NCI-H1694 (cell line): ENCODE results near the gene ABCC1.
"Not testable (repeated sequence)": the region's sequence is repeated elsewhere in the genome, so short reads cannot be mapped to it uniquely, and the experiment has no call there.

Experiments used
- DNase-seq: peaks from one replicate; lab custom pipeline; 2025; lab: John Stamatoyannopoulos, UW

The ABCC1 gene

DNA sequence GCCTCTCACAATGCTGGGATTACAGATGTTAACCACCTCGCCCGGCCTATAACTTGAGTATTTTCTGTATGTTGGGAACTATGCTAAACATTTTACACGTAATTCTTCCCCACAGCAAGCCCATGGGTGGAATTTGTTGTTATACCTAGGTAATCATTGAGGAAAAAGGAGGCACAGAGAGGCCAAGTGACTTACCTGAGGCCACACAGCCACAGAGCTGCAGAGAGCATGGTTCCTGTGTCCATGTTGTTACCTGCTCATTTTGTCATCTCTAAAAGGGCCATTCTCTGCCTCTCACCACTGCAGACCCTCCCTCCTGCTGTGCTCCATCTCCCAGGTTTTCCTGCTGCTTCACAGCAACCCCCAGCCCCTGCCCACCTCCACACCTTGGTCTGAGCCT lies 135.5 kb downstream of the ABCC1 start:
- DNase-seq = no peak

DNA sequence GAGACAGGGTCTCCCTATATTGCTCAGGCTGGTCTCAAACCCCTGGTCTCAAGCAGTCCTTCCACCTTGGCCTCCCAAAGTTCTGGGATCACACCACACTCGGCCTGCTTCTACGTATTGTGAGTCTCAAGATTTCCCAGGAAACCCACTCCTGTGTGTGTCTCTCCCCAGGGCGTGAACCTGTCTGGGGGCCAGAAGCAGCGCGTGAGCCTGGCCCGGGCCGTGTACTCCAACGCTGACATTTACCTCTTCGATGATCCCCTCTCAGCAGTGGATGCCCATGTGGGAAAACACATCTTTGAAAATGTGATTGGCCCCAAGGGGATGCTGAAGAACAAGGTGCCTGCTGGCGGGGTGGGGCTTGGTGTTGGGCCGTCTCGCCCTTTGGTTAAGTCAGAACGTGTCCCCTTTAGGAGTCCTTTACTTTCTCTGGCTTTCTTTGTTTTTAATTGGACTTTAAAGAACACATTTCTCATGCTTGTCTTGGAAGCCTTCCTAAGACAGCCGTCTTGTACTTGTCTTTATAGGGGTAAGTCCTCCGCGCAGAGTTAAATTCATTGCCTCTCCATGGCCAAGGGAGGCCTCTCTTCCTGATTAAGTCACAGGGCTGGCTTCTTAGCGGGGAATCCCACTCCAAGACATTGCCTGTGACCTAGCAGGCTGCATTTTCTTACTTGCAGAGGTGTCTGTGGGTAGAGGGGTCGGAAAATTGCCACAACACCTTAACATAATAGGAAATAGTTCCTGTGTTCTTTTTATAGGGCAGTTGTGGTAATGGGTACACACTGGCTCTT lies 137.4 kb downstream of the ABCC1 start:
- no peak for DNase-seq

- no peak for DNase-seq
These were observed 140.8 kb downstream of the ABCC1 start for GRCh38 chr16:16090238-16090637.

GRCh38 chr16:16092925-16093627 lies 143.7 kb downstream of the ABCC1 start:
- DNase-seq = peak; percentile 28

DNA sequence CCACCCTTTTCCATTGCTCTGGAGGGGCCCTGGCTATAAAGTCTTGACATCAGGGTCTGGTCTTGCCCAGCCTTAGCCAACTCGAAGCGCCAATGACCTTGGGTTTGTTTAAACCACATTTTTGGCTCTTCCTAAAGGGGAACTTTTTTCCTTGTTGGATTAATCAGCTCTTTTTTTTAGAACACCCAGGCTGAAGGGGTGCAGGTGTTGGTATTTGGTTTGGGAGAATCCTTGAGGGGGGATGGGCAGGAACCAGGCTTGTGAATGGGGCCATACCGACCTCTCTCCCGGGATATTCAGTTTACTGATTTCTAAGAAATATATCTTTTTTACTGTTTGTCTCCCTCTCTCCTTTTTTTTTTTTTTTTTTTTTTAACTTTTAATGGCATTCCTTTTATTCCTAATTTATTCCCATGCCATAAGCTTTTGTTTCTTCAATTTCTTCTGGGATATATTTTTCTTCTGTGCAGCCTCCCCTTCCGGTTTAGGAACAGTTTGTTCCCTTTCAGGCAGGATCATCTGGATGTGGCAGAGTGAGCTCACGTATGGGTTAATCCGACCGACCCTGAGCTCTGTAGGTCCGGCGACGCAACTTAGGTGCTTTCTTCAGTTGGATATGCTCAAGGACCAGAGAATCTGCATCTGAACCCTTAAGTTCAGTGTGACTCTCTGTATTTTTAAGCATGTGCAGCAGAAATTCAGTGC lies 144.4 kb downstream of the ABCC1 start:
- no peak for DNase-seq

DNA sequence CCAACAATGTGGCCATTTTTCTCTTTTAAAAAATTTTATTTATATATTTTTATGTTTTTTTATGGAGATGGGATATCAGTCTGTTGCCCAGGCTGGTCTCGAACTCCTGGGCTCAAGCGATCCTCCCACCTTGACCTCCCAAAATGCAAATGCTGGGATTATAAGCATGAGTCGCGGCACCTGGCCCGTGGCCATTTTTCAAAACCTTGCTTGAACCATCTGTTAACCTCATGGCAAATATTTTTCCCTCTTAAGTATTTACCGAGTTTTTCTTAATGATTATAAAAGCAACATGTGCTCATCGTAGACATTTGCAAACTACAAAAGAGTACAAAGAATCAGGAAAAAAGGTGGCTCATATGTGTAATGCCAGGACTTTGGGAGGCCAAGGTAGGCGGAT lies 146.2 kb downstream of the ABCC1 start:
- no peak for DNase-seq

DNA sequence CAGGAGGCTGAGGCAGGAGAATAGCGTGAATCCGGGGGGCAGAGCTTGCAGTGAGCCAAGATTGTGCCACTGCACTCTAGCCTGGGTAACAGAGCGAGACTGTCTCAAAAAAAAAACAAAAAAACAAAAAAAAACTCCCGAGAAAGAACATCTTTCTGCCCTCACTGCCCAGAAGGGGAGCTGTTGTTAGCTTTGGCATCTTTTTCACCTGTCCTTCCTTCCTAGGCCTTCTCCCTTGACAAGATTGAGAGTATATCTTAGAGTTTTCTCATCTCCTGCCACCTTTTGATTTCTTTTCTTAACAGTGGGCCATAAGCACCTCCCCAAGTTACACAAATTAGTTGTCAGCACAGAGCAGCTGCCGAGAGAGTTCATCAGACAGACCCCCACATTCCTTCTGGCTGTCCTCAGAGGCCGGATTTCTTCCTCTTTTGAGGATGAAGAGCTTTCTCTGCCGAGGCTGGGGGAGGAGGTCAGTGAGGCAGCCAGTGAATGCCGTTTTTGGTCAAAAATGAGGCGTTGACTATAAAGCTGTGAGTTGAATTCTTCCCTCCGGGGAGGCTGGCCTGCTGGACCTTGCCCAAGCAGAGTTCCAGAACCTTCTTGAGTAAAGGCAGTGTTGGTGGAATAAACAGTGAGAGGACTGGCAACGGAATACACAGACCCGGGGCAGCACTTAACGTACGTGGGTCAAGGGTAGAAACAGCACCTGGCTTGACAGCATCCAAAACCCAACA lies 146.9 kb downstream of the ABCC1 start:
- no peak for DNase-seq

DNA sequence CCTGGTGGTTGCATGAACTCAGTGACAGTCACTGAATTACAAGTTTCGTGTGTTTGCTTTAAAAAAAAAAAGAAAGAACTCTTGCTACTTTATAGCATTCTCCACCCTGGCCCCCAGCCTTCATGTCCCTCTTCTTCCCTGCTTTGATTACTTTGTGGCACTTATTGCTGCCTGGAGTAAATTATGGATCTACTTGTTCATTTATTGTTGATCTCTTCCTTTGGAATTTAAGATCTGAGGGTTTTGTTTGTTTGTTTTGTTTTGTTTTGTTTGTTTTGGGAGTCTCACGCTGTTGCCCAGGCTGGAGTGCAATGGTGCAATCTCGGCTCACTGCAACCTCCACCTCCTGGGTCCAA lies 147.4 kb downstream of the ABCC1 start:
- no peak for DNase-seq

DNA sequence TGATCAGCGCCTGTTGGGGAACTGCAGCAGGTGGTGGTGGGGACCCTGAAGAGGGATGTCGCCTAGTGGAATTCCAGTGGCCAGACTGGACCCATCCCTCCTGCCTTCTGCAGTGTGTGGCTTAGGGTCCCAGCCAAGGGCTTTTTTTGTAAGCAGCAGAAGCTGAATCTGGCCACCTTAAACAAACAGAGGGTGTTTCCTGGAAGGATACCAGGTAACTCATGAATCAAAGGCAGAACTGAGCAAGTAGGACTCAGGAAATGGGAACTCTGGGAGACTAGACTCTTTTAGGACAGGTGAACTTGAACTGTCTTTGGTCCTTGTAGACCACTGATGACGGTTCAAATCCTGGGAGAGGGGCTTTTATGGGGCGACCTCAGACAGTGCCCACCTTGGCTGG lies 149.9 kb downstream of the ABCC1 start:
- no peak for DNase-seq

DNA sequence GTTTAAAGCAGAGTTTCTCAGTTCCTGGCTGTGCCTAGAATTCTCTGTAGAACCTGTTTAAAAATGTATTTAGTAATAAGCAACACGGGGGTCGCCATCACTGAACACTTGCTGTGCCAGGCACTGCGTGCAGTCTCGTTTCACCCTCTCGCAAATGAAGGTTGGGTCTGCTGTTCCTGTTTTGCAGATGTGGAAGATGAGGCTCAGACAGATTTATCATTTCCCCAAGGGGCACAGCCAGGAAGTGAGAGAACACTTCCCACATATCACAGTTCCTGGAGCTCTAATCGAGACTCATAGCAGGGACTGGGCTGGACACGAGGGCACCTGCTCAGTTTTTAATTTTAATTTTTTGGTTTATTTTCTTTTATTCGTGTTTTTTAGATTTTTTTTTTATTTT lies 151.2 kb downstream of the ABCC1 start:
- no peak for DNase-seq

GRCh38 chr16:16101585-16101984 lies 152.2 kb downstream of the ABCC1 start:
- no peak for DNase-seq

- no peak for DNase-seq
These were observed 153.3 kb downstream of the ABCC1 start for GRCh38 chr16:16102738-16103137.

- DNase-seq = not testable (repeated sequence)
These were observed 154.9 kb downstream of the ABCC1 start for GRCh38 chr16:16104132-16104803.

- not testable (repeated sequence) for DNase-seq
These were observed 155.4 kb downstream of the ABCC1 start for GRCh38 chr16:16104804-16105141.

- DNase-seq = no peak
These were observed 156.2 kb downstream of the ABCC1 start for GRCh38 chr16:16105646-16106045.

DNA sequence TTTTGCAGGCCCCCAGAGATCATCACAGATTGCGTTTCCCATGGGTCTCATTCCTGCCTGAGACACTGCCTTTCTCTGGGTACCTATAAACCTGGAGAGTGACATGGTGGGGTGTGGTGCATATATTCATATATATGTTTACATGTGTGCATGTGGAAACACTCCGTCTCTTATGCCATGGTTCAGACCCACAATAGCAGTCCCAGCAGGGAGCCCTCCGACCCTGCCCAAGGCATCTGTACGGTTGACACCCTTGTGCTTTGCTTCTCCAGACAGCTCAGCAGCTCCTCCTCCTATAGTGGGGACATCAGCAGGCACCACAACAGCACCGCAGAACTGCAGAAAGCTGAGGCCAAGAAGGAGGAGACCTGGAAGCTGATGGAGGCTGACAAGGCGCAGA lies 157.1 kb downstream of the ABCC1 start:
- DNase-seq = no peak

DNA sequence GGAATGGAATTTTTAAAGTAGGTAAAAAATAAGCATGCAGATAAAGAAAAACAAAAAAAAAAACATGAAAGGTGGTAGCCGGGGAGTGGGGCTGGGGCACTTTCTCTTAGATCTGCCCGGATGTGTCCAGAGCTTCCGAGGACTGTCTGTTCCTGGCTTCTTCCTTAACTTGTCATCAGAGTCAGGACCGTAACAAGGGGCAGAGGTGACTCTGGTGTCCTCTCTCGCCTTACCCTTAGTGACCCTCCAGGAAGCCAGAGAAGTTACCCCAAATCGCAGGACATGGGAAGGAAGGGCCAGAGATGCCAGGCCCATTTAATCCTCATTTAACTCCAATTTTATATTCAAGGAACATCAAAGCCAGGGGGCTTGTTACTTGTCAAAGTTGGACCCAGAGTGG lies 158.4 kb downstream of the ABCC1 start:
- DNase-seq = no peak

GRCh38 chr16:16108759-16109158 lies 159.3 kb downstream of the ABCC1 start:
- DNase-seq = no peak

DNA sequence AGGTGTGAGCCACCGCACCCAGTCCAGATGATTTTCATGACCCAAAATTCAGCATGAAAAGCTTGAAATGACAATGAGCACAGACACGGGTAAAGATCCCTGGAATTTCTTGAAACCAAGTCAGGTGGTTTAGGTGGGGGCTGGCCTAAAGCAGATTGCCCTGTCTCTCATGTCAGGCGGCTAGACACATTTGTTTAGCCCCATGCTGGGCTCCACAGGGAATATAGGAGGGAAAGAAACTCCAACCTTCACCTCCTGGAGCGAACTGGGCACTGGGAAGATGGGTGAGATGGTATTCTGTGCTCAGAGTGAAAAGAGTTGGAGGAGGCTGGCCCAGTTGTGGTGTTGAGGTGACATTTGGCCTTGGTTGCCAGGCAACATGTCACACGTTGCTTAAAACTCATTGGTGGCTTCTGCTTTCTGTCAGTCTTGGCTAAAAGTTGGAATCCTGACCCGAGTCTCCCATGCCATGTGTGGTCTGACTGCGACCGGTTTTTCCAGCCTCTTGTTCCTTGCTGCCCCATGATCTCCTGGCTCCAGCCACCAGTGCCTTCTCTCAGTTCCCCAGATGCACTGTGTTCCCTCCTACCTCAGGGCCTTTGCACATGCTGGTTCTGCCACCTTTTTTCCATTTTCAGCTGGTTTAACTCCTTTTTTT lies 160.2 kb downstream of the ABCC1 start:
- DNase-seq = no peak

GRCh38 chr16:16110111-16110490 lies 160.7 kb downstream of the ABCC1 start:
- no peak for DNase-seq

- no peak for DNase-seq
These were observed 162.2 kb downstream of the ABCC1 start for GRCh38 chr16:16111639-16112038.
